GM12878 (cell line): ENCODE data around the gene EFCAB8. TPM values are rescaled to one million over a fixed set of nuclear protein-coding genes. Genes with fewer than 3 reads are reported as not detected.

Experiments used
- ATAC-seq: fragments of 200-7000 bp; cut with Tn5 transposase; 3 replicates; pipeline ENCODE4 v1.9.1; 2020; ENCODE audit warnings: mild to moderate bottlenecking, moderate library complexity
- BruUV-seq: library from RNA; stranded (reverse); fragments of 400-500 nt; replicated peaks from 2 replicates; lab custom pipeline; 2021; lab: Mats Ljungman, UMichigan
- CTCF ChIA-PET: fragments of 300-600 bp; sonication (Branson Sonifier 250); formaldehyde crosslinking; extraction: SDS; loops from one replicate; lab custom pipeline; 2021; ENCODE audit warnings: inconsistent platforms; lab: Yijun Ruan, JAX
- POLR2A ChIA-PET: fragments of 350-600 bp; formaldehyde crosslinking; extraction: SDS; loops from one replicate; lab custom pipeline; 2021; ENCODE audit warnings: inconsistent platforms; lab: Charles Lee
- RAD21 ChIA-PET: fragments of 300-600 bp; sonication (Branson Sonifier 250); formaldehyde crosslinking; loops from one replicate; lab custom pipeline; 2023; ENCODE audit warnings: antibody characterized with exemption; ENCODE audit not compliant: unreplicated experiment; lab: Charles Lee
- SMC1A ChIA-PET: fragments of 300-600 bp; sonication (Branson Sonifier 250); formaldehyde crosslinking; loops from one replicate; lab custom pipeline; 2023; ENCODE audit not compliant: unreplicated experiment, uncharacterized antibody; lab: Charles Lee
- DNase-seq: peaks from one replicate; pipeline ENCODE4 v3.0.0-alpha.2; 2011; ENCODE audit warnings: low read depth, low spot score
- FAIRE-seq: peaks from 3 replicates; lab custom pipeline; 2011; peaks lifted over from hg19 to GRCh38; lab: Jason Lieb, UNC
- H2AFZ ChIP-seq: 2 replicates; pipeline ENCODE4 v1.6.0; 2011; ENCODE audit warnings: low read depth, low read length, control low read depth; ENCODE audit not compliant: control insufficient read depth
- H3K27ac ChIP-seq: 2 replicates; pipeline ENCODE4 v1.5.1; 2011; ENCODE audit warnings: control low read depth; ENCODE audit not compliant: control insufficient read depth, insufficient read depth
- H3K27me3 ChIP-seq, 2 experiments: replicated peaks in 1 of 2; 2 replicates each; pipeline versions ENCODE4 v1.6.0 to v1.6.1; 2011; ENCODE audit warnings: low read length in 1 of 2; ENCODE audit not compliant: control insufficient read depth in 2 of 2, insufficient read depth in 2 of 2
- H3K36me3 ChIP-seq, 2 experiments: 2 replicates each; pipeline ENCODE4 v1.5.1; 2011; ENCODE audit warnings: low read length in 1 of 2; ENCODE audit not compliant: control insufficient read depth in 2 of 2, insufficient read depth in 2 of 2
- H3K4me1 ChIP-seq: 2 replicates; pipeline ENCODE4 v1.6.1; 2011; ENCODE audit warnings: mild to moderate bottlenecking, low read length, moderate library complexity, mixed read lengths; ENCODE audit not compliant: control insufficient read depth, insufficient read depth
- H3K4me2 ChIP-seq: 2 replicates; pipeline ENCODE4 v1.6.0; 2011; ENCODE audit warnings: control low read depth; ENCODE audit not compliant: control insufficient read depth, insufficient read depth
- H3K4me3 ChIP-seq: fragments of 200-600 bp; sonication (generic); 2 replicates; pipeline ENCODE4 v1.5.1; 2016
- H3K79me2 ChIP-seq: 2 replicates; pipeline ENCODE4 v1.6.0; 2011; ENCODE audit warnings: low read length; ENCODE audit not compliant: control insufficient read depth, insufficient read depth
- H3K9ac ChIP-seq: 2 replicates; pipeline ENCODE4 v1.8.0; 2011; ENCODE audit warnings: low read length, control low read depth, mixed read lengths; ENCODE audit not compliant: control insufficient read depth, insufficient read depth
- H3K9me3 ChIP-seq: replicated peaks from 3 replicates; pipeline ENCODE4 v1.5.1; 2011; ENCODE audit warnings: mild to moderate bottlenecking, low read length; ENCODE audit not compliant: control insufficient read depth, insufficient read depth
- H4K20me1 ChIP-seq: 2 replicates; pipeline ENCODE4 v1.6.0; 2011; ENCODE audit not compliant: control insufficient read depth, insufficient read depth
- ATF3 ChIP-seq: IDR thresholded peaks from 2 replicates; pipeline ENCODE4 v1.6.1; 2011; ENCODE audit warnings: low read depth, mild to moderate bottlenecking, low read length, moderate library complexity, borderline replicate concordance; ENCODE audit errors: extremely low read depth
- BCLAF1 ChIP-seq: fragments of 450-650 bp; IDR thresholded peaks from 2 replicates; pipeline ENCODE4 v1.6.1; 2017; ENCODE audit warnings: antibody characterized with exemption, mild to moderate bottlenecking, moderate library complexity
- E2F8 ChIP-seq: fragments of 450-650 bp; IDR thresholded peaks from 2 replicates; pipeline ENCODE4 v1.6.1; 2018; ENCODE audit warnings: mild to moderate bottlenecking, low read depth, moderate library complexity; ENCODE audit not compliant: partially characterized antibody
- ESRRA ChIP-seq: IDR thresholded peaks from 2 replicates; pipeline ENCODE4 v1.6.1; 2012; ENCODE audit warnings: mild to moderate bottlenecking, low read length, improper control_type of control experiment
- HSF1 ChIP-seq: fragments of 150-350 bp; IDR thresholded peaks from 2 replicates; pipeline ENCODE4 v1.6.1; 2014; ENCODE audit warnings: mild to moderate bottlenecking, low read depth, low read length
- MTA2 ChIP-seq: fragments of 450-650 bp; IDR thresholded peaks from 2 replicates; pipeline ENCODE4 v1.6.1; 2016; ENCODE audit warnings: low read depth, mild to moderate bottlenecking, moderate library complexity
- MXI1 ChIP-seq: fragments of 150-350 bp; IDR thresholded peaks from 2 replicates; pipeline ENCODE4 v1.6.1; 2011; ENCODE audit warnings: low read depth, mild to moderate bottlenecking, inconsistent platforms, low read length, improper control_type of control experiment
- SP1 ChIP-seq: IDR thresholded peaks from one replicate; pipeline ENCODE4 v1.6.1; 2011; ENCODE audit warnings: low read depth, low read length
- TBL1XR1 ChIP-seq: IDR thresholded peaks from 2 replicates; pipeline ENCODE4 v1.6.1; 2012; ENCODE audit warnings: low read depth, low read length, improper control_type of control experiment
- ZBTB40 ChIP-seq: fragments of 450-650 bp; IDR thresholded peaks from 2 replicates; pipeline ENCODE4 v1.6.1; 2016; ENCODE audit warnings: mild to moderate bottlenecking, moderate library complexity, borderline replicate concordance
- WGBS: methylation state at CpG from one replicate; pipeline ENCODE4 v1.1.6; 2016; ENCODE audit warnings: low lambda C conversion rate; ENCODE audit not compliant: insufficient replicate concordance, insufficient coverage; ENCODE audit errors: missing lambda C conversion rate; 5-methylcytosine and 5-hydroxymethylcytosine counted together
- in situ Hi-C: fragments of 300-500 bp; cut with MboI; formaldehyde crosslinking; loops from 9 replicates; pipeline ENCODE4 v1.14.3; 2018; ENCODE audit warnings: mixed read lengths
- intact Hi-C: fragments of 100-400 bp; cut with micrococcal nuclease; formaldehyde crosslinking; loops from one replicate; pipeline ENCODE4 v1.14.2; 2022; ENCODE audit not compliant: unreplicated experiment
- polyA plus RNA-seq, 11 experiments: library from polyadenylated mRNA; depleted of rRNA in 4 of 11; unstranded in 6 of 11; stranded (reverse) in 5 of 11; fragments of >200 nt; fragmentation: Nextera tagmentation in 4 of 11; fragmentation: Illumina TruSeq in 1 of 11; extraction: Ambion mirVana in 4 of 11; extraction: Trizol in 1 of 11; gene quantifications; 1 replicate in 1 of 11; 2 replicates in 10 of 11; pipeline versions ENCODE4 v1.2.1 to v1.2.3, GENCODE V29; 2011 to 2016; ENCODE audit warnings: inconsistent platforms in 2 of 11, missing spikeins in 2 of 11, low read depth in 1 of 11
- total RNA-seq, 4 experiments: library from RNA; depleted of rRNA in 3 of 4; stranded (reverse); fragments of >200 nt in 3 of 4; fragmentation: Illumina TruSeq in 1 of 4; extraction: Trizol in 1 of 4; gene quantifications; 2 replicates each; pipeline versions ENCODE4 v1.2.1 to v1.2.3, GENCODE V29; 2013 to 2021

Gene EFCAB8
- total and polyA plus RNA-seq, 10 of the 15 experiments (the other 5 are each of a cell fraction or from before 2014, with no cell fraction given), result 0.04 to 0.18 (median 0.06) TPM; not detected in 4

GRCh38 chr20:32894711-32895355 lies 36.1 kb downstream of the EFCAB8 start:
- SMC1A ChIA-PET, result interaction anchor here (1.3 kb wide), 1 partner anchor 105 kb away, joined by 4 read pairs; no protein-coding TSS in a partner anchor
- CTCF ChIA-PET, result interaction anchor here (0.6 to 6.7 kb wide), 3 partner anchors 98 to 205 kb away, joined by 3 to 49 read pairs (median 3); no protein-coding TSS in a partner anchor
- Histone ChIP-seq H3K79me2 (no peaks in the 10 kb centered on the region), H2AFZ (no peak overlapping the region), H3K4me3 (no peak overlapping the region), H3K4me1 (no peaks in the 10 kb centered on the region), H3K9ac (no peak overlapping the region), H4K20me1 (no peaks in the 10 kb centered on the region), H3K27ac (no peak overlapping the region), H3K27me3 (no peaks in the 10 kb centered on the region), H3K9me3 (no peaks in the 10 kb centered on the region), H3K36me3 (no peaks in the 10 kb centered on the region), H3K4me2 (no peak overlapping the region)
- RAD21 ChIA-PET, result interaction anchor here (1.4 to 1.6 kb wide), 2 partner anchors 104 to 107 kb away, joined by 5 to 7 read pairs; no protein-coding TSS in a partner anchor
- no peak for ATAC-seq
- POLR2A ChIA-PET, result no interaction called here
- no TSS peak for BruUV-seq
- no peak for FAIRE-seq
- intact Hi-C loops (loop anchor here (1.0 kb wide), 1 partner anchor 105 kb away; no protein-coding TSS in a partner anchor), in situ Hi-C loops (no loop called here)
- no peak for DNase-seq
- WGBS, result 67% methylated on average over 9 of the region's 9 CpGs
- no peak for TF ChIP-seq ZBTB40
- no peak for TF ChIP-seq ATF3
- no peak for TF ChIP-seq SP1
- TF ChIP-seq HSF1, result no peak
- no peak for TF ChIP-seq ESRRA
- no peak for TF ChIP-seq MXI1
- no peak for TF ChIP-seq MTA2
- no peak for TF ChIP-seq TBL1XR1
- no peak for TF ChIP-seq BCLAF1
- TF ChIP-seq E2F8, result no peak
